GM12878 (cell line): ENCODE results near the gene ANKRD16.

Source experiments
- ATF3 ChIP-seq: IDR thresholded peaks from 2 replicates; pipeline ENCODE4 v1.6.1; 2011; ENCODE audit warnings: low read depth, mild to moderate bottlenecking, low read length, moderate library complexity, borderline replicate concordance; ENCODE audit errors: extremely low read depth
- BCL11A ChIP-seq: IDR thresholded peaks from 2 replicates; pipeline ENCODE4 v1.6.1; 2011; ENCODE audit warnings: low read depth, low read length
- BCL3 ChIP-seq: IDR thresholded peaks from 2 replicates; pipeline ENCODE4 v1.6.1; 2011; ENCODE audit warnings: borderline replicate concordance, low read depth, mild to moderate bottlenecking, moderate library complexity, low read length; ENCODE audit not compliant: insufficient read depth, poor library complexity, severe bottlenecking
- CTCF ChIP-seq, 3 experiments: IDR thresholded peaks in 2 of 3; conservative IDR thresholded peaks in 1 of 3; 2 replicates each; pipeline ENCODE4 v1.5.1; 2011; ENCODE audit warnings: low read depth in 3 of 3, low read length in 3 of 3, mild to moderate bottlenecking in 3 of 3, control low read depth in 2 of 3, moderate library complexity in 2 of 3, inconsistent platforms in 1 of 3, mixed read lengths in 1 of 3; ENCODE audit not compliant: control insufficient read depth in 2 of 3, insufficient read depth in 1 of 3; ENCODE audit errors: extremely low read depth in 1 of 3
- EP300 ChIP-seq, 2 experiments: fragments of 150-350 bp in 1 of 2; IDR thresholded peaks; 2 replicates each; pipeline ENCODE4 v1.6.1; 2011 to 2012; ENCODE audit warnings: low read depth in 2 of 2, low read length in 2 of 2, borderline replicate concordance in 1 of 2, improper control_type of control experiment in 1 of 2, inconsistent platforms in 1 of 2; ENCODE audit not compliant: control insufficient read depth in 1 of 2
- EZH2 ChIP-seq: IDR thresholded peaks from 2 replicates; pipeline ENCODE4 v1.6.1; 2012; ENCODE audit warnings: low read depth, mild to moderate bottlenecking, control low read depth, inconsistent platforms, low read length, borderline replicate concordance; ENCODE audit not compliant: control insufficient read depth
- FOXM1 ChIP-seq: IDR thresholded peaks from 2 replicates; pipeline ENCODE4 v1.6.1; 2012; ENCODE audit warnings: low read depth, mild to moderate bottlenecking, inconsistent platforms, low read length, moderate library complexity
- GABPA ChIP-seq: IDR thresholded peaks from 2 replicates; pipeline ENCODE4 v1.6.1; 2014; ENCODE audit warnings: antibody characterized with exemption, low read depth, mild to moderate bottlenecking, inconsistent platforms
- IRF3 ChIP-seq: fragments of 450-650 bp; IDR thresholded peaks from 2 replicates; pipeline ENCODE4 v1.6.1; 2014; ENCODE audit warnings: mild to moderate bottlenecking
- MTA3 ChIP-seq: IDR thresholded peaks from 2 replicates; pipeline ENCODE4 v1.6.1; 2012; ENCODE audit warnings: low read length, inconsistent platforms, borderline replicate concordance
- PAX8 ChIP-seq: fragments of 450-650 bp; IDR thresholded peaks from 2 replicates; pipeline ENCODE4 v1.6.1; 2017; ENCODE audit warnings: mild to moderate bottlenecking, moderate library complexity
- ZBTB33 ChIP-seq: fragments of 450-650 bp; IDR thresholded peaks from 2 replicates; pipeline ENCODE4 v1.6.1; 2017; ENCODE audit warnings: mild to moderate bottlenecking

- TF ChIP-seq EP300 (IDR thresholded peaks at IDR 0.05; ENCODE audit: borderline replicate concordance in 1 of 2, control insufficient read depth in 1 of 2, low read depth in 2 of 2, low read length in 2 of 2) = no peak
- TF ChIP-seq BCL11A = no peak
- no peak for TF ChIP-seq PAX8
- TF ChIP-seq IRF3 = no peak
- no peak for TF ChIP-seq GABPA
- TF ChIP-seq BCL3 = no peak
- TF ChIP-seq FOXM1 = no peak
- no peak for TF ChIP-seq ATF3
- no peak for TF ChIP-seq ZBTB33
- no peak for TF ChIP-seq EZH2
- TF ChIP-seq MTA3 = no peak
- no peak for TF ChIP-seq CTCF (IDR thresholded peaks at IDR 0.05 in 2 of 3, conservative IDR thresholded peaks at IDR 0.05 in 1 of 3; ENCODE audit: control insufficient read depth in 2 of 3, extremely low read depth in 1 of 3, insufficient read depth in 1 of 3, low read depth in 3 of 3, low read length in 3 of 3)
Measured at GRCh38 chr10:5919568-5919967, 29.9 kb upstream of the ANKRD16 start.
